NT2/D1 (cell line): ENCODE results near the gene DDIT4L.
"Not testable (repeated sequence)": the region's sequence is repeated elsewhere in the genome, so short reads cannot be mapped to it uniquely, and the experiment has no call there.

ENCODE experiments used
- SUZ12 ChIP-seq: IDR thresholded peaks from 2 replicates; pipeline ENCODE4 v1.6.1; 2011; ENCODE audit not compliant: insufficient read length, insufficient read depth; ENCODE audit errors: extremely low read depth
- ZNF274 ChIP-seq: IDR thresholded peaks from 2 replicates; pipeline ENCODE4 v1.6.1; 2011; ENCODE audit warnings: mild to moderate bottlenecking, low read depth, low read length

GRCh38 chr4:100137320-100137719, 52.9 kb downstream of the DDIT4L start:
- not testable (repeated sequence) for TF ChIP-seq ZNF274, SUZ12
